IPS DF 4.7 (cell line): ENCODE measurements around the gene ALDH1A1.

Experiments used
- DNase-seq: peaks from one replicate; pipeline ENCODE4 v3.0.0-alpha.2; 2013; ENCODE audit warnings: low spot score; ENCODE audit errors: extremely low read depth

Gene ALDH1A1

DNA sequence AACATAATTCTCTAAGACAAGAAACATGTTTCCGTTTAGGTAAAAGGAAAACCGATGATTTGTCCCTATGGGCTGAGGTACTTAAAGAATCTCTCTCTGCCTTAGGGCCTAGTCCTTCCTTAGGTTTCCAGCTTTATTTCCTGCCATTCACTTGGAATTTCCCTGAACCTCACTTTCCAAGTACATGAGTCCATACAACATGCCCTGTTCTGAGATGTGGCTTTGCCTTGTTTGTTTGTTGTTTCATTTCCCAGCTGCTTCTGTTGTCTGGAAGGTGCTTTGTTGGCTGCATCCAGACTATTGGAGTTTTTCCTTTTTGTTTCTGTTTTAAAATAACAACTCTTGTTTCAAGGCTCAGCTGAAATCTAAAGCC, 95.2 kb downstream of the ALDH1A1 start:
- DNase-seq: no peak

DNA sequence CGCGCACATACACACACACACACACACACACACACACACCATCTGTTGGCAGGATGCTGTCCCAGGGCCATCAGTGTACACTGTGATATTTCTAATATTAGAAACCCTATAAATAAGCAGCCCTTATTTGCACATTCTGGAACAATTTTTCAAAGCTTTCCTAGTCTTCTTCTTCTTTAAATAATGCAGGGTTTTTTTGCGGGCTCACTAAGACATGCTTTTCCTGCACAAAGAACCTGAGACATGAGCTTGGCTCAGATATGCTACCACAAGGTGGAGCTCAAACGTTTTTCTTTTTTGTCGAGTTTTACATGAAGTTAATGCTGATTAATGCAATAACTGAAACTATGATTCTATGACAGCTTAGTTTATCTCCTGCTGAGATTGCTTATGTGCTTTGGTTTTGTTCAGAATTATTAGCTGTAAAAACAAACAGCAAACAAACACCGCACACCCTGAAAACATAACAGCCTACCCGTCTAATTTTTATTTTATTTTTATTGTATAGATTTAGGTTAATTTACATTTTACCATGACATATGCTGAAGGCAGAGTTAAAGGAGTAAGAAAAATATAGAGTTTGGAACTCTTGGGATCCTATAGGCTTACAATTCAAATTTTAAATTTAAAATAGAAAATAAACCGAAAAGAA, 95.8 kb downstream of the ALDH1A1 start:
- no peak for DNase-seq

DNA sequence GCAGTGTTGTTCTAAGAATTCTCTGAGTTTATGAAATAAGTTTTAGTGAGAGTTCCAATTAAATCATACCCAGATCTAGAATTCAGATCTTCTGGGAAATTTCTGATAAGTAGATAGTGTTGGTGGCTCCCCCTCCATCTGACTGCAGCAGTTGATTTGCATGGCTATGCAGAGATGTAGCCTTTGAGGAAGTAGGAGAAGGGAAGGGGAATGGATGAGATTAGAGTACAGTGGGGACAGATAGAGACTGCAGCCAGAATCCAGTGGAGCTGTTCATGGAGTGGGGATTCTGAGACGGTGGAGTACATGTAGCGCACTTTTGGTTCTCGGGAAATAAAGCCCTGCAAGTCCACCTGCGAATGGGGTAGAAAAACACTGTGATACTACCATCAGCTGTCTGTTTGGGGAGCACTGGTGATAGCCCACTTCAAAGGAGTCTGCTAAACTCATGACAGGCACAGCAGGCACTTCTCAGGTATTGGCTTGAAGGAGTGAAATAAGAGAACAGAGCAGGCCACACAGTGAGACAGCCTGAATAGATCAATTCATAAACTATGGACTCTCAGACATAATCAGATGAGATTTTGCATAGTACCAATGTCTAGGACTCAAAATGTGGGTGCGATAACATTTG, 96.8 kb downstream of the ALDH1A1 start:
- no peak for DNase-seq

DNA sequence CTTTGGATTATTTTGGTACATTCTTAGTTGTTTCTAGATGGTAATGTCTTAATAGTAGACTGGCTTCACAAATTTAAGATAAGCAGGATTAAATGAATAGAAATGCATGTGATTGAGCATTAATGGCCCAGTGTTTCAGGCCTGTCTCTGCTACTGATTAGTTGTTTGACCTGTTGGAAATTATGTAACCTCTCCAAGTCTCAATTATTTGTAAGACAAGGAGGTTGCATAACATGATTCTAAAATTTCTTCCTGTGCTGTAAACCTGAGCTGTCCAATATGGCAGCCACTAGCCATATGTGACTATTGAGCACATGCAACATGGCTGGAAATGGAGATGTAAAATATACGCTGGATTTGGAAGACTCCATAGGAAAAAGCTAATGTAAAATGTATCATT, 97.5 kb downstream of the ALDH1A1 start:
- no peak for DNase-seq
